ENCODE data around the gene NPL. TPM values are rescaled to one million over a fixed set of nuclear protein-coding genes. Genes with fewer than 3 reads are reported as not detected.

NPL gene
- total and polyA plus RNA-seq, 9 of the 15 experiments (the other 6 are each of a cell fraction or from before 2014, with no cell fraction given): 9.9 to 22.3 (median 14.2) TPM

DNA sequence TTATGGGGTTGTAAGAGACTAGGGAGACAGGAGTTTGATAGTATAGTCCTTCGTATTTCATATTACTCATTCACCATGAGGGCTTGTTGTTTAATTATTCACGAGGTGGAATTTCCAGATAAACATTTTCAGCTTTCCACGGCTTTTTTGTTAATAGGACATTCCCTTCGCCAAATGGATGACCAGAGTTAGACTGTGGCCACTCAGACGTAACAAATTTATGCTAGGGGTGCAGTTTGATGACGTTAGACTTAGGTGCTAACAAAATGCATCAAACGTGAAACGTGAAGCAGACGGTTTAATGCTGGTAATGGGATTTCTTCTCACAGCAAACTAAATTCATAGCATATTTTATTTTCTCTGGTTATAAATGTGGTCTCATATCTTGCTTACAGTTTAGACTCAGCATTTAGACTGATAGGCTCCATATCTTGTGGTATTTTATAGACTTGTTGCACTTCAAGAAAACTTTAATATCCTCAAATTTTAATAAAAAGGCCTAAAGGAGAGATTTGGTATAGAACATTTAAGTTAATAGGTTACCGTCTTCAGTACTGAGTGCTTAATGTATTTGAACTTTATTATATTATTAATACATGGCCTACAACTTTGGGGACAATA is 51.9 kb downstream of the NPL start (continued):
- TF ChIP-seq MYC (IDR thresholded peaks at IDR 0.05; ENCODE audit: low read depth, low read length) (no peak), MYC (CRISPR knock-in tag; IDR thresholded peaks at IDR 0.05; ENCODE audit: borderline replicate concordance, low read depth) (no peak), KLF16 (IDR thresholded peaks at IDR 0.05) (no peak), MTA1 (IDR thresholded peaks at IDR 0.05; ENCODE audit: borderline replicate concordance) (peak; percentile 90), CBFA2T3 (IDR thresholded peaks at IDR 0.05) (no peak), ZNF445 (CRISPR knock-in tag; IDR thresholded peaks at IDR 0.05; ENCODE audit: low read depth) (no peak), E4F1 (CRISPR knock-in tag; IDR thresholded peaks at IDR 0.05; ENCODE audit: borderline replicate concordance) (no peak), RBBP5 (IDR thresholded peaks at IDR 0.05; ENCODE audit: borderline replicate concordance, insufficient read depth, low read length, poor library complexity, severe bottlenecking) (no peak), EGR1 (conservative IDR thresholded peaks at IDR 0.05) (no peak), ZNF699 (CRISPR knock-in tag; IDR thresholded peaks at IDR 0.05; ENCODE audit: insufficient replicate concordance) (no peak), POLR2G (IDR thresholded peaks at IDR 0.05; ENCODE audit: low read depth, low read length) (no peak), NR3C1 (CRISPR knock-in tag; IDR thresholded peaks at IDR 0.05) (no peak), STAT5B (CRISPR knock-in tag; IDR thresholded peaks at IDR 0.05) (no peak), MEF2A (IDR thresholded peaks at IDR 0.05; ENCODE audit: control insufficient read depth, low read depth, low read length) (no peak), ATF1 (CRISPR knock-in tag; IDR thresholded peaks at IDR 0.05) (peak; percentile 51; the same call in 1 of the 2 replicates), ATF1 (tag; IDR thresholded peaks at IDR 0.05) (peak; percentile 91), NELFE (IDR thresholded peaks at IDR 0.05; ENCODE audit: insufficient read depth, insufficient read length) (no peak), C11orf30 (IDR thresholded peaks at IDR 0.05; ENCODE audit: low read depth) (peak; percentile 75), TAF7 (tag; IDR thresholded peaks at IDR 0.05) (no peak), CGGBP1 (CRISPR knock-in tag; IDR thresholded peaks at IDR 0.05) (no peak), ZEB2 (IDR thresholded peaks at IDR 0.05) (no peak), CEBPG (CRISPR knock-in tag; IDR thresholded peaks at IDR 0.05) (no peak), CEBPG (tag; conservative IDR thresholded peaks at IDR 0.05 in 1 of 2, IDR thresholded peaks at IDR 0.05 in 1 of 2) (no peak), ZNF41 (CRISPR knock-in tag; conservative IDR thresholded peaks at IDR 0.05) (no peak)
- TF ChIP-seq, protein P1, sequence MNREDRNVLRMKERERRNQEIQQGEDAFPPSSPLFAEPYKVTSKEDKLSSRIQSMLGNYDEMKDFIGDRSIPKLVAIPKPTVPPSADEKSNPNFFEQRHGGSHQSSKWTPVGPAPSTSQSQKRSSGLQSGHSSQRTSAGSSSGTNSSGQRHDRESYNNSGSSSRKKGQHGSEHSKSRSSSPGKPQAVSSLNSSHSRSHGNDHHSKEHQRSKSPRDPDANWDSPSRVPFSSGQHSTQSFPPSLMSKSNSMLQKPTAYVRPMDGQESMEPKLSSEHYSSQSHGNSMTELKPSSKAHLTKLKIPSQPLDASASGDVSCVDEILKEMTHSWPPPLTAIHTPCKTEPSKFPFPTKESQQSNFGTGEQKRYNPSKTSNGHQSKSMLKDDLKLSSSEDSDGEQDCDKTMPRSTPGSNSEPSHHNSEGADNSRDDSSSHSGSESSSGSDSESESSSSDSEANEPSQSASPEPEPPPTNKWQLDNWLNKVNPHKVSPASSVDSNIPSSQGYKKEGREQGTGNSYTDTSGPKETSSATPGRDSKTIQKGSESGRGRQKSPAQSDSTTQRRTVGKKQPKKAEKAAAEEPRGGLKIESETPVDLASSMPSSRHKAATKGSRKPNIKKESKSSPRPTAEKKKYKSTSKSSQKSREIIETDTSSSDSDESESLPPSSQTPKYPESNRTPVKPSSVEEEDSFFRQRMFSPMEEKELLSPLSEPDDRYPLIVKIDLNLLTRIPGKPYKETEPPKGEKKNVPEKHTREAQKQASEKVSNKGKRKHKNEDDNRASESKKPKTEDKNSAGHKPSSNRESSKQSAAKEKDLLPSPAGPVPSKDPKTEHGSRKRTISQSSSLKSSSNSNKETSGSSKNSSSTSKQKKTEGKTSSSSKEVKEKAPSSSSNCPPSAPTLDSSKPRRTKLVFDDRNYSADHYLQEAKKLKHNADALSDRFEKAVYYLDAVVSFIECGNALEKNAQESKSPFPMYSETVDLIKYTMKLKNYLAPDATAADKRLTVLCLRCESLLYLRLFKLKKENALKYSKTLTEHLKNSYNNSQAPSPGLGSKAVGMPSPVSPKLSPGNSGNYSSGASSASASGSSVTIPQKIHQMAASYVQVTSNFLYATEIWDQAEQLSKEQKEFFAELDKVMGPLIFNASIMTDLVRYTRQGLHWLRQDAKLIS (CRISPR knock-in tag; IDR thresholded peaks at IDR 0.05): 0 out of 2 replicates have a peak, but pooled peaks have one; percentile 58

Measured in K562 (cell line).